Measurements from ENCODE around the gene AXIN1. TPM values are rescaled to one million over a fixed set of nuclear protein-coding genes. Genes with fewer than 3 reads are reported as not detected.
A peak's percentile ranks its signal among the peaks of the same experiment; 100 is the strongest.

Gene AXIN1
- total RNA-seq, 2 experiments from 2014 or later: 18.6 to 20.5 TPM

DNA sequence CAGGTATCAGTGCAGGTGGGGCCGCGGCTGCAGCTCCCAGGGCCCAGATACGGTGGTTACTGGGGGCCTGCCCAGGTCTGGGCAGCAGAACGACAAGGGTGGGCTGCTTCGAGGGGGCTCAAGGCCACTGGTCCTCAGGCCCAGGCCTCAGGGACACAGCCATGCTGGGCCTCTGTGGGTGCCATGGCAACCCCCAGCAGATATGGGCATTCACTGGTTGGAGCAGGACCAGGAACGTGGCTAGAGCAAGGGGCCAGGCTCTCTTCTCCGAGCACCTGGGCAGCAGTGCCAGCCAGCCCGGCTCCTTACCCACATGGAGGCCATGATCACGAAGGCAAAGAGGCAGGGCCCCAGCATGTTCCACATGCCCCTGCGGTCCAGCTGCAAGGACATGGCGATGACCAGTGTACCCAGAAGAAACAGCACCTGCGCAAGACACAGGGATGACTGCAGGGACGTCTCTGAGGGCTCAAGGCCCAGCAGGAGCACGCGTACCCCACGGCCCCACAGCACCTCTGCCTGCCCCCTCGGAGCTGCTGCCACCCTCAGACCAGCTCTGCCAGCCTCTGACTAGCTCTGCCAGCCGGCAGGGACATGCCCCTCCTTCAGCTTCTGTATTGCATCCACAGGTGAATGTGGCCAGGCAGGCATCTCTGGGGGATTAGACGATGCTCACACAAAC lies 19.9 kb upstream of the AXIN1 start:
- POLR2A ChIA-PET: no interaction called here
- DNase-seq: no peak
- intact Hi-C loops (cut with micrococcal nuclease): no loop called here
- H3K4me3 Mint-ChIP-seq: no peak overlapping the region
- H3K9me3 Mint-ChIP-seq: no peaks in the 10 kb centered on the region
- CTCF ChIA-PET: no interaction called here
- H3K27ac Mint-ChIP-seq: no peak overlapping the region
- peaks cover 8% of the 10 kb centered on the region for H3K36me3 Mint-ChIP-seq
- H3K27me3 Mint-ChIP-seq: no peaks in the 10 kb centered on the region
- peaks cover 11% of the 10 kb centered on the region for H3K4me1 Mint-ChIP-seq (ENCODE audit: low read depth)

DNA sequence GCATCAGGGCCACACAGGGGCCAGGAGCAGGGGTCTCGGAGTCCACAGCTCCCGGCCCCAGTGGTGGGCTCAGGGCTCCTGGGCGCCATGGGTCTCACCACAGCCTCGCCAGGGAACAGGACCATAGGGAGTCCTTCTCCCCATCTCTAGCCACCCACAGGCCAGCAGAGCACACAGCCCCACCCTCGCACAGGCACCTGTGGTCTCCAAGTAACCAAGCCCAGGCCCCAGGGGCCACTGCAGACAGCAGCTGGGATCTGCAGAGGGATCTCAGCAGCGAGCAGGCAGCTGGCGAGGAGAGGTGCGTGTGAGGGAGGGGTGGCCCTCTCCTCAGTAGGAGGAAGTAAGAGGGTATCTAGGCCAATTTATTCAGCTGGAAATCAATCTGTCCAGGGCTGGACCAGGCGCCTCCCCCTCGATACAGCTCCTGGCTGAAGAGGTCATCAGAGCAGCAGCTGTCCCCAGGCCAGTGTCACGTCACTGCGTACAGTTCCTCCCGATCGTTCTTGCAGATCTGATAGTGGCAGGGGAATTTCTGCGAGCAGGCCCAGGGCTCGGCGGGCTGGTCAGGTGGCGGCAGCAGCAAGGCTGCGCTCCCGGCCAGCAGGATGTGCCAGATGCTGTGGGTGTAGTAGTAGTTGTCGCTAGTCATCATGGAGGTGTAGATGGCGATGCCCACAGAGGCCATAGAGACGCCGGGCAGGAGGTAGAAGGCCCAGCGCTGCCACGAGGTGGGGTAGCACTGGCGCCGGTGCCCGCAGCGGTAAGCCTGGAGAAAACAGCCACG lies 19.2 kb upstream of the AXIN1 start:
- Mint-ChIP-seq H3K4me1 (ENCODE audit: low read depth) (peaks cover 11% of the 10 kb centered on the region), H3K9me3 (no peaks in the 10 kb centered on the region), H3K27me3 (no peaks in the 10 kb centered on the region), H3K27ac (peak overlapping the region; percentile 66), H3K36me3 (peaks cover 11% of the 10 kb centered on the region), H3K4me3 (peak overlapping the region; percentile 10)
- CTCF ChIA-PET: no interaction called here
- intact Hi-C loops (cut with micrococcal nuclease): loop anchor here (2.0 kb wide), 1 partner anchor 19 kb away; the partner anchor contains the start of gene AXIN1
- no peak for DNase-seq
- POLR2A ChIA-PET: interaction anchor here (1.3 to 2.1 kb wide), 3 partner anchors 9 to 144 kb away, joined by 4 to 8 read pairs (median 5); no protein-coding TSS in a partner anchor

DNA sequence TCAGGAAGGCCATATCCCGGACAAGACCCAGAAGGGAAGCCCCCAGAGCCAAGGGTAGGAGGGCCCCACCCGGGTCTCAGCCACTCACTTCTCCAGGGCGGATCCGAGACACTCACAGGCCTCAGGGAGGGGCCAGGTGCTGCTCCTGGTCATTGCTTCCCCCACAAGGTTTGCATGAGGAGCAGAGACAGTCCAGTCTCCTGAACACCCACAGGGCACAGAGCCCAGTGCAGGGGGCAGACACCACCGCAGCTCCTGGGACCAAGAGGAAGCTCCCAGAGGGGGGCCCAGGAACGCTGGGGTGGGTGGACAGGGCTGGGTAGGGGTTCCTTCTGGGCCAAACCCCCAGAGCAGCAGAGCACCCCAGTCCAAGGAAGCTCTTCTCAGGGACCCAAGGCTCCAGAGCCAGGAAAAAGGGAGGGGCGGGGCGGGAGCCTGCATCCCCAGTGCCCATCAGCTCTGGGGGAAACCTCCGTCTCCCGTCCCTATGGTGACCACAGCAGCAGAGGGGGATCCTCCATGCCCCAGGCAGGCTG lies 18.5 kb upstream of the AXIN1 start:
- Mint-ChIP-seq H3K27ac (peak overlapping the region; percentile 85), H3K9me3 (no peaks in the 10 kb centered on the region), H3K36me3 (peaks cover 11% of the 10 kb centered on the region), H3K27me3 (no peaks in the 10 kb centered on the region), H3K4me3 (no peak overlapping the region), H3K4me1 (ENCODE audit: low read depth) (peaks cover 11% of the 10 kb centered on the region)
- intact Hi-C loops (cut with micrococcal nuclease): loop anchor here (1.0 to 2.0 kb wide), 3 partner anchors 18 to 155 kb away; partner anchors contain the start of genes AXIN1 and FAM234A
- POLR2A ChIA-PET: interaction anchor here (1.3 to 2.1 kb wide), 3 partner anchors 9 to 143 kb away, joined by 4 to 8 read pairs (median 5); no protein-coding TSS in a partner anchor
- no peak for DNase-seq
- CTCF ChIA-PET: interaction anchor here (1.3 kb wide), 1 partner anchor 9 kb away, joined by 10 read pairs; no protein-coding TSS in a partner anchor

GRCh38 chr16:370443-370842 lies 17.9 kb upstream of the AXIN1 start, which contains the start of gene MRPL28:
TSS of gene MRPL28 (minus strand) at chr16:370538. CDS start at chr16:370218, 320 bp downstream.
- ChIA-PET CTCF (interaction anchor here (0.6 to 1.3 kb wide), 3 partner anchors 8 to 274 kb away, joined by 3 to 10 read pairs (median 3); partner anchors contain the start of gene DECR2), POLR2A (interaction anchor here (1.3 to 2.1 kb wide), 3 partner anchors 8 to 142 kb away, joined by 4 to 8 read pairs (median 5); no protein-coding TSS in a partner anchor)
- Mint-ChIP-seq H3K36me3 (peaks cover 11% of the 10 kb centered on the region), H3K4me1 (ENCODE audit: low read depth) (peaks cover 11% of the 10 kb centered on the region), H3K27ac (peak within 1 kb of the TSS; percentile 85), H3K27me3 (no peaks in the 10 kb centered on the region), H3K4me3 (peak within 1 kb of the TSS; percentile 85), H3K9me3 (no peaks in the 10 kb centered on the region)
- peak; percentile 97 for DNase-seq
- intact Hi-C loops (cut with micrococcal nuclease): loop anchor here (1.0 to 2.0 kb wide), 3 partner anchors 18 to 156 kb away; partner anchors contain the start of genes AXIN1 and FAM234A

DNA sequence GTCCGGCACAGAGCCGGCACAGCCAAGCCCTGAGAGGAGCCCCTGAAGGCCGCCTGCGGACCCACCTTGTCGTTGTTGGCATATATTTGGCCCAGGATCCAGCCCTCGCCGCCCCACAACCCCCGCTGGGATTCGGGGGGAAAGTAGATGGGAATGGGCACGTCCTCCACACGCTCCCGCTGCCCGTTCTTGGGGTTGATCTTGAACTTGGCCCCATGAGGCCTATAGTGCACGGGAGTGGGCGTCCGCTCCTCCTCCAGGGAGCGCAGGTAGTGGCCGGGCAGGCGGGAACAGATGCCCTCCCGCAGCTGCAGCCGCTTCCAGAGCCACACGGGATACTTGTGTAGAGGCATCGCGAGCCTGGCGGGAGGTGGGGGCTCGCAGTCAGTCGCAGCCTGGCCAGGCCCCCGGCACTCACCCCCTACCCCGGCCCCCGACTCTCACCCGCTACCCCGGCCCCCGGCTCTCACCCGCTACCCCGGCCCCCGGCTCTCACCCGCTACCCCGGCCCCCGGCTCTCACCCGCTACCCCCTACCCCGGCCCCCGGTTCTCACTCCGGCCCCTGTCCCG lies 17.4 kb upstream of the AXIN1 start:
- Mint-ChIP-seq H3K4me3 (peak overlapping the region; percentile 85), H3K36me3 (peaks cover 11% of the 10 kb centered on the region), H3K4me1 (ENCODE audit: low read depth) (peaks cover 11% of the 10 kb centered on the region), H3K9me3 (no peaks in the 10 kb centered on the region), H3K27ac (peak overlapping the region; percentile 85), H3K27me3 (no peaks in the 10 kb centered on the region)
- no peak for DNase-seq
- intact Hi-C loops (cut with micrococcal nuclease): loop anchor here (1.0 to 2.0 kb wide), 3 partner anchors 17 to 156 kb away; partner anchors contain the start of genes AXIN1 and FAM234A
- ChIA-PET POLR2A (interaction anchor here (2.1 kb wide), 1 partner anchor 142 kb away, joined by 8 read pairs; no protein-coding TSS in a partner anchor), CTCF (interaction anchor here (0.6 to 1.3 kb wide), 3 partner anchors 8 to 273 kb away, joined by 3 to 10 read pairs (median 3); partner anchors contain the start of gene DECR2)

DNA sequence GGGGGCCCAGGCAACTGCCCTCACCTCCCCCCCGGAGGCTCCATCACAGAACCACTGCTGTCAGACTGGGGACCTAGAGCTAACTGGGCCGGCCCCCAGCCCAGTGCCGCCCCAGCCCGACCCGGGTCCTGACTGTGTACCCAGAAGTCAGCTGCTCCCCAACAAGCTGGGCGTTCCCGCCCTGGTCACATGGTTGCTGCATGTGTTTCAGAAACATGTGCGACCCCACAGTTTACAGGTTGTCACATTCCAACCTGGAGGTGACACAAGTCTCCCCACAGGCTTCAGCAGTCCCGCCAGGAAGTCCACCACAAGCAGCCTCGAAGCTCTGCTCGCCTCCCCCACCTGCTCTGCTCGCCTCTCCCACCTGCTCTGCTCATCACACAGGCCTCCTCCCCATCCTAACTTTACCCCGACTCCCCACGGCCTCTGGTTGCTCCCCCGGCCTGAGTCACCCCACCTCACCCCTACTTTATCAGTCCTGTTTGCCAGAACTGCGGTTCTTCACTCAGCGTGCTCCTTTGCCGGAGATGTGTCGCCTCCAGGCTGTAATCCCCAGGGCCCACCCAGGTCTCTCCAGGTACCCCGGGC lies 16.8 kb upstream of the AXIN1 start:
- peaks cover 11% of the 10 kb centered on the region for H3K36me3 Mint-ChIP-seq
- peaks cover 11% of the 10 kb centered on the region for H3K4me1 Mint-ChIP-seq (ENCODE audit: low read depth)
- DNase-seq: no peak
- CTCF ChIA-PET: no interaction called here
- no peaks in the 10 kb centered on the region for H3K9me3 Mint-ChIP-seq
- no peaks in the 10 kb centered on the region for H3K27me3 Mint-ChIP-seq
- H3K27ac Mint-ChIP-seq: no peak overlapping the region
- POLR2A ChIA-PET: no interaction called here
- peak overlapping the region; percentile 59 for H3K4me3 Mint-ChIP-seq
- intact Hi-C loops (cut with micrococcal nuclease): no loop called here

DNA sequence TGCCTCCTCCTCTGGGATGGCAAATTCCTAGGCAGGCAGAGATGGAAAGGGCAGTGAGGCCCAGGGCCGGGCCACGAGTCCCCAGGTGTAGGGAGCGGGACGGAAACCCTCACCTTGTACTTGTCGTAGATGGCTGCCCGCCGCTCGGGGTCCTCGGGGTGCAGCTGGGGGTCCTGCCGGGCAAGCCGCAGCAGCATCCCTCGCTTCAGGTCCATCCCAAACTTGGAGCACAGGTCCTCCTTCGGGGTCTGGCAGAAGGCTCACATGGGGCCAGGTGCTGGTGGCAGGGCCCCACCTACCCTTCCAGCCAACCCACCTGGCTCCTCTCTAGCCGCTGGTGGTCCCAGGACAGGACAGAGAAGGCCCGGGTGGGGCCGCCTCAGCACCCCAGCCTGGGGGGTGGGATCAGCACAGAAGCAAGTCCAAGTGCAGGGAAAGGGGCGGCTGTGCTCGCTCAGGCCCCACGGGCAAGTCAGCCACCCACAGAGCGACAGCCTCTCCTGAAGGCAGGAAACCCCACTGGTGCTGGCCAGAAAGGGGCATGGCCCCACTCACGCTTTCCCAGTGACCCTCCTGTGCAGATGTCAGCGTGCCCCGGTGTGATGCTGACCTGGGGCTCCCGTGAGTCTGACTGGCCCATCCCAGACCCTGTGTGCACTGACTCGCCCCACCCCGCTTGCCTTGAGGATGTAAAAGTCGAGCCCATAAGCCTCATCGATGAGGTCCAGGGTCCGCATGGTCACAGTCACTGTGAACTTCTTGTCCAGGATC lies 16.1 kb upstream of the AXIN1 start:
- ChIA-PET POLR2A (interaction anchor here (0.6 kb wide), 1 partner anchor 18 kb away, joined by 3 read pairs; no protein-coding TSS in a partner anchor), CTCF (no interaction called here)
- Mint-ChIP-seq H3K27ac (no peak overlapping the region), H3K4me3 (no peak overlapping the region), H3K36me3 (peaks cover 11% of the 10 kb centered on the region), H3K9me3 (no peaks in the 10 kb centered on the region), H3K4me1 (ENCODE audit: low read depth) (peaks cover 11% of the 10 kb centered on the region), H3K27me3 (no peaks in the 10 kb centered on the region)
- intact Hi-C loops (cut with micrococcal nuclease): no loop called here
- no peak for DNase-seq

DNA sequence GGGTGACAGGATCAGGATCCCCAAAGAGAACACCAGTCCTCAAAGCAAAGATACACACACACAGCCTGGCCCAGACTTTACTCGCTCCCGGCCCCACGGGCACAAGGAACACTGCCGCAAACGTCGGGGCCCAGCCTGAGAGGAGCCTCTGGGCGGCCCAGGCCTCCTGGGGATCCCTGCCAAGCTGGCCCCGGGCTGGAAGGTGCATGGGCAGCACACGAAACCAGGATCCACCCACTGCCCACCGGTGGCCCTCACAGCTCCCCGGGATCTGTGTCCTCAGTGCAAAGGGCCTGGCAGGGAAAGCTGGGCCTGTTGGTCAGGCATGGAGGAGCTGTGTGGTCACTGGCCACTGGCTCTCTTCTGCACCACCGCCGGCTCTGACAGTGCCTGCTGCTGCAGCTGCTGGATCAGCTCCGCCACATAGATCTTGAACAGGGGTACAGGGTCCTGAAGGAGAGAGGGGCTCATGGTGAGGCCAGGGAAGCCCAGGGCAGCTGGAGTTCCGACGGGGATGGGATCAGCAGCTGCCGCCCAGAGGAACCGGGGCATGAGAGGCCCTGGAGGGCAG lies 14.9 kb upstream of the AXIN1 start:
- Mint-ChIP-seq H3K27ac (no peak overlapping the region), H3K4me3 (no peak overlapping the region), H3K4me1 (ENCODE audit: low read depth) (peaks cover 12% of the 10 kb centered on the region), H3K27me3 (peaks cover 2% of the 10 kb centered on the region), H3K36me3 (peaks cover 11% of the 10 kb centered on the region), H3K9me3 (no peaks in the 10 kb centered on the region)
- intact Hi-C loops (cut with micrococcal nuclease): no loop called here
- ChIA-PET POLR2A (no interaction called here), CTCF (no interaction called here)
- no peak for DNase-seq

DNA sequence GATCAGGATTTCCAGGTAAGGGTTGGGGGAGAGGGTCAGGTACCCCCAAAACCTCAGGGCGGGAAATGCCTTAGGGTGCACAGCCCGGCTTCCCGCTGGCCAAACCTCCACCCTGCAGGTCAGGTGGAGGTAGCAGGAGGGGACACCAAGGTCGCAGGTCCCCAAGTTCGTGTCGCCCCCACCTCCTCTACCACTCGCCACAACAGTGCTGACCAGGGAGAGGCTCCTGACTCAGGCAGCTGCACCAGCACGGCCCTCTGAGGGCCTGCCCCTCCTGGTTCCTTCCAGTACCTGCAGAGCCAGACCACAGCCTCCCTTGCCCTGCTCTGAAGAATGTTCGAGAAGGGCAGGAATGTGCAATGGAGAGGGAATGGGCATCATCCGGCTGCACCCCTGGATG lies 14.0 kb upstream of the AXIN1 start:
- Mint-ChIP-seq H3K27ac (no peak overlapping the region), H3K9me3 (no peaks in the 10 kb centered on the region), H3K27me3 (peaks cover 4% of the 10 kb centered on the region), H3K36me3 (peaks cover 9% of the 10 kb centered on the region), H3K4me1 (ENCODE audit: low read depth) (peaks cover 17% of the 10 kb centered on the region), H3K4me3 (no peak overlapping the region)
- DNase-seq: no peak
- intact Hi-C loops (cut with micrococcal nuclease): no loop called here
- ChIA-PET POLR2A (no interaction called here), CTCF (interaction anchor here (0.7 kb wide), 1 partner anchor 301 kb away, joined by 5 read pairs; no protein-coding TSS in a partner anchor)

- Mint-ChIP-seq H3K9me3 (no peaks in the 10 kb centered on the region), H3K27me3 (peaks cover 4% of the 10 kb centered on the region), H3K27ac (no peak overlapping the region), H3K4me1 (ENCODE audit: low read depth) (peaks cover 10% of the 10 kb centered on the region), H3K4me3 (no peak overlapping the region), H3K36me3 (peaks cover 5% of the 10 kb centered on the region)
- POLR2A ChIA-PET: no interaction called here
- intact Hi-C loops (cut with micrococcal nuclease): loop anchor here (5.0 kb wide), 1 partner anchor 258 kb away; no protein-coding TSS in a partner anchor
- CTCF ChIA-PET: interaction anchor here (0.7 to 1.2 kb wide), 3 partner anchors 184 to 299 kb away, joined by 3 to 6 read pairs (median 5); partner anchors contain the start of gene HBQ1
- no peak for DNase-seq
Measured at GRCh38 chr16:364595-365491, 12.3 kb upstream of the AXIN1 start.
